Measurements from ENCODE around the gene THOC6. TPM values are rescaled to one million over a fixed set of nuclear protein-coding genes. Genes with fewer than 3 reads are reported as not detected.

Gene THOC6
- total RNA-seq, 4 donors from 2014 or later, result 13.2 to 22.1 (median 20.1) TPM

GRCh38 chr16:3028716-3029319, 5.0 kb downstream of the THOC6 start:
- TF ChIP-seq POLR2A (IDR thresholded peaks at IDR 0.05) (no peak), CTCF (IDR thresholded peaks at IDR 0.05) (no peak)
- H3K4me3 ChIP-seq (ENCODE audit: low read depth, poor library complexity, severe bottlenecking), result no peak overlapping the region
- WGBS, 2 donors, result 19 to 28% methylated on average over 15 of the region's 15 CpGs

GRCh38 chr16:3029491-3030221, 5.8 kb downstream of the THOC6 start:
- WGBS, 2 donors, result 16 to 21% methylated on average over 22 to 26 of the region's 59 CpGs
- H3K4me3 ChIP-seq (ENCODE audit: low read depth, poor library complexity, severe bottlenecking), result no peak overlapping the region
- TF ChIP-seq POLR2A (IDR thresholded peaks at IDR 0.05) (no peak), CTCF (IDR thresholded peaks at IDR 0.05) (no peak)
- intact Hi-C loops (cut with DNase I; ENCODE audit: low total_unique reads), result no loop called here
- DNase-seq (ENCODE audit: low spot score in 2 of 2), result no peak

More at GRCh38 chr16:3028716-3029319, 5.0 kb downstream of the THOC6 start:
- no peak for DNase-seq (ENCODE audit: low spot score in 2 of 2)
- intact Hi-C loops (cut with DNase I; ENCODE audit: low total_unique reads), result no loop called here

GRCh38 chr16:3030222-3031212, 6.7 kb downstream of the THOC6 start:
- TF ChIP-seq POLR2A (IDR thresholded peaks at IDR 0.05), result no peak
- no peak for TF ChIP-seq CTCF (IDR thresholded peaks at IDR 0.05)
- WGBS, 2 donors, result 77 to 82% methylated on average over 31 to 33 of the region's 33 CpGs
- no peak overlapping the region for H3K4me3 ChIP-seq (ENCODE audit: low read depth, poor library complexity, severe bottlenecking)
- no peak for DNase-seq (ENCODE audit: low spot score in 2 of 2)
- intact Hi-C loops (cut with DNase I; ENCODE audit: low total_unique reads), result no loop called here

GRCh38 chr16:3032624-3033023, 8.8 kb downstream of the THOC6 start:
- intact Hi-C loops (cut with DNase I; ENCODE audit: low total_unique reads), result no loop called here
- H3K4me3 ChIP-seq (ENCODE audit: low read depth, poor library complexity, severe bottlenecking), result no peak overlapping the region
- WGBS, 2 donors, result 40 to 42% methylated on average over 7 of the region's 7 CpGs
- DNase-seq (ENCODE audit: low spot score in 2 of 2), result no peak
- TF ChIP-seq CTCF (IDR thresholded peaks at IDR 0.05), result no peak
- TF ChIP-seq POLR2A (IDR thresholded peaks at IDR 0.05), result no peak

- WGBS, 2 donors, result 51 to 53% methylated on average over 13 to 18 of the region's 19 CpGs
- no peak for TF ChIP-seq POLR2A (IDR thresholded peaks at IDR 0.05)
- no peak for DNase-seq (ENCODE audit: low spot score in 2 of 2)
- no peak overlapping the region for H3K4me3 ChIP-seq (ENCODE audit: low read depth, poor library complexity, severe bottlenecking)
- intact Hi-C loops (cut with DNase I; ENCODE audit: low total_unique reads), result no loop called here
Measured at GRCh38 chr16:3035289-3035971, 11.6 kb downstream of the THOC6 start.
